NCI-H2171 treated with DMSO at 0.1 percent for 48 hours (cell line): ENCODE measurements around the gene USH1C.

Source experiments
- DNase-seq: peaks from one replicate; lab custom pipeline; 2025; lab: John Stamatoyannopoulos, UW

The USH1C gene

GRCh38 chr11:17526326-17526725 is 17.9 kb downstream of the USH1C start:
- DNase-seq = no peak

GRCh38 chr11:17525570-17525969 is 18.6 kb downstream of the USH1C start:
- DNase-seq = no peak

- no peak for DNase-seq
Measured at GRCh38 chr11:17524221-17524620, 20.0 kb downstream of the USH1C start.

- DNase-seq = no peak
Measured at GRCh38 chr11:17522655-17523054, 21.6 kb downstream of the USH1C start.

- no peak for DNase-seq
Measured at GRCh38 chr11:17521106-17521900, 22.9 kb downstream of the USH1C start.

GRCh38 chr11:17519061-17519885 is 24.9 kb downstream of the USH1C start:
- DNase-seq = no peak

- no peak for DNase-seq
Measured at GRCh38 chr11:17518366-17518765, 25.9 kb downstream of the USH1C start.

- DNase-seq = no peak
Measured at GRCh38 chr11:17517186-17517585, 27.0 kb downstream of the USH1C start.

GRCh38 chr11:17516551-17517150 is 27.6 kb downstream of the USH1C start:
- DNase-seq = no peak

GRCh38 chr11:17515443-17516176 is 28.6 kb downstream of the USH1C start:
- DNase-seq = no peak

GRCh38 chr11:17514476-17514875 is 29.7 kb downstream of the USH1C start:
- peak; percentile 30 for DNase-seq

GRCh38 chr11:17513853-17514252 is 30.4 kb downstream of the USH1C start:
- DNase-seq = no peak

GRCh38 chr11:17512101-17512500 is 32.1 kb downstream of the USH1C start:
- no peak for DNase-seq

- no peak for DNase-seq
Measured at GRCh38 chr11:17511571-17511970, 32.6 kb downstream of the USH1C start.

GRCh38 chr11:17510507-17511206 is 33.6 kb downstream of the USH1C start:
- no peak for DNase-seq

- DNase-seq = no peak
Measured at GRCh38 chr11:17508791-17509190, 35.4 kb downstream of the USH1C start.

GRCh38 chr11:17508306-17508705 is 35.9 kb downstream of the USH1C start:
- no peak for DNase-seq

- no peak for DNase-seq
Measured at GRCh38 chr11:17507773-17508172, 36.4 kb downstream of the USH1C start.

- no peak for DNase-seq
Measured at GRCh38 chr11:17506942-17507341, 37.3 kb downstream of the USH1C start.

GRCh38 chr11:17506314-17506713 is 37.9 kb downstream of the USH1C start:
- DNase-seq = no peak

- no peak for DNase-seq
Measured at GRCh38 chr11:17505146-17505545, 39.1 kb downstream of the USH1C start.
